LHCN-M2 (cell line): ENCODE results near the gene ZNF287. TPM values are rescaled to one million over a fixed set of nuclear protein-coding genes. Genes with fewer than 3 reads are reported as not detected.
"Not testable (repeated sequence)": the region's sequence is repeated elsewhere in the genome, so short reads cannot be mapped to it uniquely, and the experiment has no call there.

Experiments used
- DNase-seq: peaks from one replicate; pipeline ENCODE4 v3.0.0-alpha.2; 2012; ENCODE audit warnings: low read depth
- polyA plus RNA-seq: library from polyadenylated mRNA; unstranded; fragments of >200 nt; gene quantifications from one replicate; pipeline ENCODE4 v1.2.1, GENCODE V29; 2012; ENCODE audit warnings: missing spikeins
- total RNA-seq: library from RNA; depleted of rRNA; stranded (reverse); fragments of >200 nt; gene quantifications from 2 replicates; pipeline ENCODE4 v1.2.3, GENCODE V29; 2014; rRNA removed

ZNF287 gene
- total RNA-seq: 4.3 and 11.4 TPM in 2 replicates
- polyA plus RNA-seq: 4.8 TPM

DNA sequence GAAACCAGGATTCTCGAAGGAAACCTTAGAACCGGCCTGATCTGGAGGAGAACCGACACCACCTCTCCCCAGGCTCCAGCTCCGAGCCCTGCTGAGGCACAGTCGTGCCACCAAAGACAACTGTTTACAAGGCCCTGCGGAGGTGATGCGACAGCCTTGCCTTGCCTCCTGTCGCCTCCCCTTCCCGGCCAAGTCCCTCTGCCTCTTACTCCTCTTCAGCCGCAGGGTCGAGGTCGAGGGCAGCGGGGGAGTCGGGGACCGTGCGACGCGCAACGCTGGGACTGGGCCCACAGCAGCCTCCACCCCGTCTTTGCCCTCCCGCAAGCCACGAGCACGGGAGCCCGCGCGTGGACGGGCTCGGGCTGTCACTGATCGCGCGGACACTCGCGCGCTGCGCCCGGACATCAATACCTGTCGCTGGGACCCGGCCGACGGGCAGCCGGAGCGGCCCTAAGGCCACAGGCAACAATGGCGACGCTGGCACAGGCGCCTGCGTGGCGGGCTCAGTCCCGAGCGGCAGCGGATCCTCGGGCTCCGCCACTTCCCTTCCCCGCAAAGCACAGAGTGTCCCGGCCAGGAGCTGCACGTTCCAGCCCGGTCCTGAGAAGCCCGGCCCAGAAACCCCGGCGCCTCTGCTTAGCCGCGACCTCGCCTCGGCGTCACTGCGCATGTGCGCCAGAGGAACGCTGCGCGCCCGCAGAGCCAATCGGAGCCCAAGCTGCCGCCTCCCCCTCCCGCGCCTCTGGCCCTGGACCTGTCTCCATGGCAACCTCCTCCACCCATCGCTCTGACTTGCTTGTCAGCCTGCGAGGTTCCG is at the start of gene ZNF287:
TSS of gene ZNF287 (minus strand) at position 664 of the 817 bp plus-strand sequence. CDS start 1,473 bp downstream, outside the sequence.
- peak; percentile 77 for DNase-seq

DNA sequence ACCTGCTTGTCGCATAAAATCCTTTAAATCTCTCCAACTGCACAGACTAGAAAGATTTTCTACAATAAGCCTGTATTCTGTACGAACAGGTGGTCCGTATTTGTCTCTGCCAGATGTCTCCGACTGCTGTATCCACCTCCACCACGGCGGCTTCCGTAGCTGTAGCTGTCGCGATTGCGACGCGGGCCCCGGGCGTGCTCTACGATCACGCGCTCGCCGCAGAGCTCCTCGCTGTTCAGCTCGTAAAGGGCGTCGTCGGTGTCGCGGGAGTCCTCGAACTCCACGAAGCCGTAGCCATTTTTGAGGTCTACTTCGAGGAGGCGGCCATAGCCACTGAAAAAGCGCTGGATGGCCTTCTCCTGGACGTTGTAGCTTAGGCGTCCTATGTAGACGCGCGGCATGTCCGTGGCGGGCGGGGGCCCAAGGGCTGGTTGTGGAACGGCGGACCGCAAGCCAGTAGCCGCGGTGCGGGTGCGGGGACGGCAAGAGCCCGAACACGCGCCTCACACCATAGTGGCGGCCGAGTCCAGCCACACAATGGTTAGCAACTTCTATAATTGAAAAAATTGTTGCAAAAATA is 48.6 kb upstream of the ZNF287 start:
- no peak for DNase-seq

DNA sequence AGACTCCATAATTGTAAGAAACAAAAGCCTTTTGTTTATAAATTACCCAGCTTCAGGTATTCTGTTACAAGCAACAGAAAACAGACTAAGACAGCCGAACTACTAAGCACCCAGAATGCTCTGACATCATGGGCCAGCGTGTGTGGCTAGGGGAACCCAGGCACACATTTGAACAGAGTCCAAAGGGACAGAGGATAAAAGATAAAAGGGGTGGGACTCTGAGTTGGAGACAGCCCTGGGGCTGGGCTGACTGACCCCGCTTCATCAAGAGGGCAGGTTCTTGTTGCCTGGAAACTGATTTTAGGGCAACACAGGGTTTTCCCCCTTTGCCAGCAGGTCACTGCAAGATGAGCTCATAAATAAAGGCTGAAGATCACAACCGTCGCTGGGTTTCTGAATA is 30.5 kb upstream of the ZNF287 start:
- no peak for DNase-seq

DNA sequence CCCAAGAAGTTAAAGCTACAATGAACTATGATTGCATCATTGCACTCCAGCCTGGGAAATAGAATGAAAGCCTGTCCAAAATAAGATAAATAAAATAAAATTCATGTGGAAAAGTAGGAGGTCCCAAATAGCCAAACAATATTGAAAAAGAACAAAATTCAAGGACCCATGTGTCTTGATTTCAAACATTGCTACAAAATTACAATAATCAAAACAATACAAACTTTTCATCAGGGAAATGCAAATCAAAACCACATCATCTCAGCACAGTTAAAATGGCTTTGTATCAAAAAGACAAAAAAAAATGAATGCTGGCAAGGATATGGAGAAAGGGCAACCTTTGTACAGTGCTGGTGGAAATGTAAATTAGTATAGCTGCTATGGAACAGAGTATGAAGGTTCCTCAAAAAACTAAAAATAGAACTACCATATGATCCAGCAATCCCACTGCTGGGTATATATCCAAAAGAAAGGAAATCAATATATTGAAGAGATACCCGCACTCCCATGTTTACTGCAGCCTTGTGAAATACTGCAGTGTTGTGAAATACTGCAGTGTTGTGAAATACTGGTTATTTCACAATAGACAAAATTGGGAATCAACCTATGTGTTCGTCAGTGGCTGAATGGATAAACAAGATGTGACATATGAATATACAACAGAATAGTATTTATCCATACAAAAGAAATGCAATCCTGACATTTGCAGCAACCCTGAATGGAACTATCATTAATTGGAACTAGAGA is 24.5 kb upstream of the ZNF287 start:
- no peak for DNase-seq

DNA sequence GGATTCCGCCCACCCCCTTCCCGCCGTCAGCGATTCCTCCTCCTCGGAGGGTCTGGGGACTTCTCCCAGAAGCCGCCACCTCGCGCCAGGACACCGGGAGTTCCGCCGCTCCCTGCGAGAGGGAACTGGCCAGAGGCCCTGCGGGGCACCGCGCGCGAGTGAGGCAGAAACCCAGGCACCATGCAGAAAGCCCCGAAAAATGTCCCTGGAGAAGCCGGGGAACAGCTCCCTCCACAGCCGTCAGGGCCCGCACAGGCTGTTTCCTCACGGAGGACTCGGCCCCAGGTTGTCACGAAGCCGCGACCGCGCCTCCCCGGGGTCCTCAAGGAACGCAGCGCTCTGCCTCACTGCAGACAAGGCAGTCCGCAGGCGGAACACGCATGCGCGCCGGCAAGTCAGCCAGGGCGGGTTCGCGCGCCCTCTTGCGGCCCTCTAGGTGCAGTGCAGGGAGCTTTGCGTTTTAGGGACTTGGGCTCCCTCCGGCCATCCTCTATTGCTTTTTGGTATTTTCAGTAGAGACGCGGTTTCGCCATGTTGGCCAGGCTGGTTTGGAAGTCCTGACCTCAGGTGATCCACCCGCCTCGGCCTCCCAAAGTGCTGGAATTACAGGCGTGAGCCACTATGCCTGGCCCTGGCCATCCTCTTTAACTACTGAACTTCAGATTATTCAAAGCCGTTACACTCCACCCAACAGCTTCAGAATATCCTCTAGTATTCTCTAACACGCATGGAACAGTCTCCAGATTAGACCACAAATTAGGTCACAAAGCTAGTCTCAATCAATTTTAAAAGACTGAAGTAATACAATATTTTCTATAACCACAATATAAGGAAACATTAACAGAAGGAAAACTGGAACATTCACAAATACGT is 20.3 kb upstream of the ZNF287 start:
- DNase-seq: peak; percentile 77

DNA sequence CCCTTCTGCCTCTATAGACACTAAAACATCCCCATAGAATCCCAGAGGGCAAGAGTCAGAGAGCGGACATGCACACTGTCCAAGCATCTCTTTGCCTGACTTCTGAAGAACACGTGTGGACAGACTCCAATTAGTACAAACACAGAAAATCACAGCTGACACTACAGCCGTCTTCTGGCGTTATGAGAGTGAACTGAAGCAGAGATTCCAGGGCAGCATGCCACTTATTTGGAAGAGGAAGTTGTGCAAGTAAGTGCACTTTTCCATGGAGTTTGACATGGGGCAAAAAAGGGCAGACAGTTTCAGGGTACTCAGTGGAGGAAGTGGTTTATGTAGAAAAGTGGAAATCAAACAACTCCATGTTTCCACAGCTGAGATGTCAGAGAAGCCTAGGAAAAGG is 16.8 kb upstream of the ZNF287 start:
- no peak for DNase-seq

DNA sequence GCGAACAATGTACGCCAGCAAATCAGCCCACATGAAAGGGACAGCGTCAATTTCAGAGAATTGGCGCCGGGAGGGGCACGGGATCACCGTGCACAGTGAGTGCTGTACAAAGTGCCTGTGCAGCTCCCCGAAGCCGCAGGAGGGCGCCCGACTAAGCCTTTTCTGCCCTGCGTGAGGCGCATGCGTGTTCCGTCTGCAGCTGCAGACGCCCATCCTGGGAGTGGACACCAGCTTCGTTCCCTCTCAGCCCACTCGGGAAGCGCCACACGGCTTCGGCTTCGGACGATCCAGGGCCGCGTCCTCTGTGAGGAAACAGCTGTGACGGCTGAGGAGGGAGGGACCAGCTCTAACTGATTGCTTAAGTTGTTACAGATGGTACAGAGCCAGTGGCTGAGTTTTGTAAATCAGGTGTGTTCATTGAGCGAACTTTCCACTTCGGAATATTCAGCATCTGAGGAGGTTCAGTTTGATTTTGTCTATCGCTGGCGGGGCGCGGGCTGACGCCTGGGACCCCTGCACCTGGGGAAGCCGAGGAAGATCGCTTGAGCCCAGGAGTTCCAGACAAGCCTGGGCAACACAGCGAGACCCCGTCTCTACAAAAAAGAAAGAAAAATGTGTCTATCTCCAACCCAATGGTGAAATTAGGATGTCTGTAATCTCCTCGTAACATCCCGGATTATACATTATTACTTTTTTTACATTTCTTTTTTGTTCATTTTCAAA is 15.4 kb upstream of the ZNF287 start:
- peak; percentile 86 for DNase-seq

DNA sequence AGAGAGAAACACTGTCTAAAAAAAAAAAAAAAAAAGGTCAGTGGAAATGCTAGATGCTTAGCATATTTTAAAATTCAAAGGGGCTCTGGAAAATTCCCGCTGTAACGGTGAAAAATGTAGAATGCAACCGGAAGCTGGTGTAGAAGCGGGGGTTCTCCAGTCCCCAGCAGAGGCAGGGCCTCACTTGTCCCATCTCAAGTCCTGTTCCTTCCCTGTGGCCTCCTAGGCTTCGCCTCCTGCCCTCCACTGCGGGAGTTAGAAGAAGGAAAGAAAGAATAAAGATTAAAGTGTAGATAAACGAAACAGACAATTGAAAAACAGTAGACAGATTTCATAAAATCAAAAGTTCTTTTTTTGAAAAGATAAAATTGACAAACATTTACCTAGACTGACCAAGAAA is 14.8 kb upstream of the ZNF287 start:
- no peak for DNase-seq

DNA sequence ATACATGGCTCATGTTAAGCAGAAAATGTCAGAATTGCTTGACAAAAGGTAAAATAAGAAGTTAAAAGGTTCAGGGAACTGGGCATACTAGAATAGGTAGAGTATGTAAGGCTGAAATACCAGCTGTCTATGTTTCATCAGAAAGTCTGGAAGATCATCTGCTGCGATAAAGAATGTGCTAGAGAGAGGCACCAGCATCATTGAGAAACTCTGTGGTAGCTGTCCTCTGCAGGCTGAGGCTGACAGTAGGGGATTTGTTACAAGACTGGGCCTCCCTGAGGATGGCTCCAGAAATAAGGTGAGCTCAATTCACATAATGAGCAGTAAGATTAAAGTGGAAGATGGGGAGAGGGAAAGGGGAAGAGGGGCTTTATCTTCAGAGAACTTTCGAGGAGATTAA is 4.5 kb upstream of the ZNF287 start:
- DNase-seq: no peak

DNA sequence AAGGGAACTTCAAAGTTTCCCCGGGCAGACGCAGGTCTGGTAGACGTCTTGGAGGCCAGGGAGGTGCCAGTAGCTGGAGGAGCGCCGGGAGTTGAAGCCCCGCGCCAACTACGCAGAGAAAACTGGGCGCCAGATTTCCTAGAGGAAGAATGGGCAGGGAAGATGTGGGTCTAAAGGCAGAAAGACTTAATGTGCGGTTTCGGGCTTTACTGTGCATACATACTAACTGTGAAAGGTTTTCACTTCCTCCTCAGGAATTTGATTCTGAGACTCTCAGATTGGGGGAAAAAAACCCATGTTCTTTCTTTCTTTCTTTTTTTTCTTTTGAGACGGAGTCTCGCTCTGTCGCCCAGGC is 331 bp upstream of the ZNF287 start:
- DNase-seq: no peak

DNA sequence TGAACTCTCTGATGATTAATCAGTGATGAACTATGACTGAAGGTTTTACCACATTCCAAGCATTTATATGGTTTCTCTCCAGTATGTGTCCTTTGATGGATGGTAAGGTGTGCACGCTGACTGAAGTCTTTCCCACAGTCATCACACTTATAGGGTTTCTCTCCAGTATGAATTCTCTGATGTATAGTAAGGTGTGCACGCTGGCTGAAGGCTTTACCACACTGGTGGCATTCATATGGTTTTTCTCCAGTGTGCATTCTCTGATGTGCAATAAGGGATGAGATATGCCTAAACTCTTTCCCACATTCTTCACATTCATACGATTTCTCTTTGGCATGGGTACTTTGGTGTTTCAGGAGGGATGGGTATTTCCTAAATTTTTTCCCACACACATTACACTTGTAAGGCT is 16.4 kb downstream of the ZNF287 start:
- DNase-seq: no peak

DNA sequence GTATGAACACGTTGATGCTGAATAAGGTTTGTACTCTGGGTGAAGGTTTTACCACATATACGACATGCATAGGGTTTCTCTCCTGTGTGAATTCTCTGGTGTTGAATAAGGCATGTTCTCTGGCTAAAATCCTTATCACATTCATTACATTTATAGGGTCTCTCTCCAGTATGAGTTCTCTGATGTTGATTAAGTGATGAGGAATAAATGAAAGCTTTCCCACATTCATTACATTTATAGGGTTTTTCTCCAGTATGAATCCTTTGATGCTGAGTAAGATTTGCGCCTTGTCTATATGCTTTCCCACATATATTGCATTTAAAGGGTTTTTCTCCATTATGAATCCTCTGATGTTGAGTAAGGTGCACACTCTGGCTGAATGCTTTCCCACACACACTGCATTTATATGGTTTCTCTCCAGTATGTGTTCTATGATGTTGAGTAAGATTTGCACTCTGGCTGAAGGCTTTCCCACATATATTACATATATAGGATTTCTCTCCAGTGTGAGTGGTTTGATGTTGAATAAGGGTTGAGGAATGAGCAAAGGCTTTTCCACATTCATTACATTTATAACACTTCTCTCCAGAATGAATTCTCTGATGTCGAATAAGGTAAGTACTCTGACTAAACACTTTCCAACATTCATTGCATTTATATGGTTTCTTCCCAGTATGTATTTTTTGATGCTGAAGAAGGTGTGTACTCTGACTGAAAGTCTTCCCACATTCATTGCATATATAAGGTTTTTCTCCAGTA is 16.9 kb downstream of the ZNF287 start:
- no peak for DNase-seq

DNA sequence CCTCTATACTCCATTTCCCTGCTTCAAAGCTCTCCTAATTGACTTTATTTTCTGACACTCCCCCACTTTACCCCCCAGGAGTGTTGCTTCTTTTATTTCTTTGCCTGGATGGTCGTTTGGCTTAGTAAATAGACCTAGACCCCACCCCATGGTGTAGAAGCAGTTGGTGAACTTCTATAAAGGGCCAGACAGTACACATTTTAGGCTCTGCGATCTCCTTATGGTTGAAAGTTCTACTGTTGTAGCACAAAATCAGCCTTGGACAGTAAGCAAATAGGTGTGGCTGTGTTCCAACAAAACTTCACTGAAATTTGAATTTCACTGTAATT is 31.9 kb downstream of the ZNF287 start:
- DNase-seq: no peak

DNA sequence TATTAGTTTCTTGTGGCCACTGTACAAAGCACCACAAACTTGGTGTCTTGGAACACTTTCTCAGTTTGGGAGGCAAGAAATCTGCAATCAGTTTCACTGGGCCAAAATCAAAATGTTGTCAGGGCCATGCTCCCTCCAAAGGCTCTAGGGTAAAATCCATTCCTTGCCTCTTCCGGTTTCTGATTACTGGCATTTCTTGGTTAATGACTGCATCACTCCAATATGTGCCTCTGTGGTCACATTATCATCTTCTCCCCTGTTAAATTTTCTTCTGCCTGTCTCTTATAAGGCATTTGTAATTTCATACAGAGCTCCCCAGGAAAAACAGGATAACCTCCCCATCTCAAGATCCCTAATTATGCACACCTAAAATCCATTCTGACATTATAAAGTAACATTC is 34.8 kb downstream of the ZNF287 start:
- no peak for DNase-seq

DNA sequence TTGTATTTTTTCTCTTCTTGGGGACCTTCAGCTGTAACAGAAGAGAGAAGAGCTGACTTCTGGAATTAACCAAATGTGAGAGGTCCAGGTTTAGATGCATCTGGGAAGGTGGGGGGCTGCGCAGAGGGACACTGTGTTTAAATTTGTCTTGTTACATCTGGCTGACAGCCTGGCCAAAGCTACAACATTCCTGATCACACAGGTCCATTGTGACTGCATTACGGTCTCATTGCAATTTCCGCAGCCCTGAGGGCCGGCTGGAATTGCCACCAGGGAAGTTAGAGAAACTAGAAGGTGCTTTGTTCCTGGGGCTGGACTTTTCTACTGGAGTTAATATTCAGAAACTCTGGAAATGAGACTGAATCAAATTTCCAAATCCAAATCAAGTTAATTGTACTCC is 39.1 kb downstream of the ZNF287 start:
- no peak for DNase-seq

DNA sequence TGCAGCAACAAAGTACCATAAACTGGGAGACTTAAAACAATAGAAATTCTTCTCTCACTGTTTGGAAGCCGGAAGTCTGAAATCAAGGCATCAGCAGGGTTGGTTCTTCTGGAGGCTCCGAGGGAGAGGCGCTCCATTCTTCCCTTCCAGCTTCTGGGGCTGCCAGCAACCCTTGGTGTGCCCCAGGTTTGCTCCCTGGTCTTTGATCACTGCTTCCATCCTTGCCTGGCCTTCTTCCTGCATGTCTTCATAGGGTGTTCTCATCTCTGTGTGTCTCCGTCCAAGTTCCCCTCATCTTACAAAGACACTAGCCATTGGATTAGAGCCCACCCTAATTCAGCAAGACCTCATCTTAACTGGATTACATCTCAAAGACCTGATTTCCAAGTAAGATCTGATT is 41.7 kb downstream of the ZNF287 start:
- no peak for DNase-seq

DNA sequence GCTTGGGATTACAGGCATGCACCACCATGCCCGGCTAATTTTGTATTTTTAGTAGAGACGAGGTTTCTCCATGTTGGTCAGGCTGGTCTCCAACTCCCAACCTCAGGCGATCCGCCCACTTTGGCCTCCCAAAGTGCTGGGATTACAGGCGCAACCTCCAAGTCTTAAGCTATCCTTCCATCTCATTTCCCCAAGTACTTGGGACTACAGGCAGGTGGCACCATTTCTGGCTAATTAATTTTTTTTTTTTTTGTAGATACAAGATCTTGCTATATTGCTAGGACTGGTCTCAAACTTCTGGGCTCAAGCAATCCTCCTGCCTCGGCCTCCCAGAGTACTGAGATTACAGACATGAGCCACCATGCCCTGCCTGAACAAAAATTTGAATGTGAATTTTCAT is 43.4 kb downstream of the ZNF287 start:
- DNase-seq: not testable (repeated sequence)

DNA sequence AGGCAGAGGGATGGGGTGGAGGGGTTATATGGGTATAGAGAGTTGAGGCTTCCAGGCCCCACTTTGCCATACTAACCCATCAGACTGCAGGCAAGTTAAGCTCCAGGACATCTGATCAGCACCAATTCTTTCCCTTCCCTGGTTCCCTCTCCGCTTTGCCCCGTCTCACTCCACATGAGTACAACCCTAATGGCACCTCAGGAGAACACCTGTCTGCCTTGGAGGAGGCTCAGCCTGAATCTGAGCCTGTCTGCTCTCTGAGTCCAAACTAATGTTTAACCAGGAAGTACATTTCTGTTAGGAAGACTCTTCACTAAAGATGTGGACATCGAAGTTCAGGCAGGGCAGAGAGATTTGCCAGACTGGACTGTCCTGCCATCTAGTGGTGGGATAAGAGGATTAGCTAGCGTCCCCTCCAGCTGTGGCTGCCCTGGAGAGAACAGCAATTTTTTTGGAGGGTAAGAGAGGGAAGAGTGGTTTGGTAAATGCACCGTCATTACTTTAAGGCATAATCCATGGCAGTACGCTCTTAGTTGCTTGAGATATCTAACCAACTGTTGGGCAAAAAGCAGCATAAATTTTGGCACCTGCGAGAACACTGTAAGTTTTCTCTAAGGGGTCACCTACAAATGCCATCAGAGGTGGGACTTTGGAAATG is 47.8 kb downstream of the ZNF287 start:
- peak; percentile 84 for DNase-seq

DNA sequence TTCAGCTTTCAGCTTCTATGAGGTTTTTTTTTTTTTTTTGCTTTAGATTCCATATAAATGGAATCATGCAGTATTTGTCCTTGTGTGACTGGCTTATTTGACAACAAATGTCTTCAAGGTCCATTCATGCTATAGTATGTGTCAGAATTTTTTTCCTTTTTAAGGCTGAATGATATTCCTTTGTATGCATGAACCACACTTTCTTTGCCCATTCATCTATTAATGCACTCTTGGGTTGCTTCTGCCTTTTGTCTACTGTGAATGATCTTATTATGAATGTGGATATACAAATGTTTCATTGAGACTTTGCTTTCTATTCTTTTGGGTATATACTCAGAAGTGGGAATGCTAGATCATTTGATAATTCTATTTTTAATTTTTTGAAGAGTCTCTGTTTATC is 50.0 kb downstream of the ZNF287 start:
- no peak for DNase-seq

DNA sequence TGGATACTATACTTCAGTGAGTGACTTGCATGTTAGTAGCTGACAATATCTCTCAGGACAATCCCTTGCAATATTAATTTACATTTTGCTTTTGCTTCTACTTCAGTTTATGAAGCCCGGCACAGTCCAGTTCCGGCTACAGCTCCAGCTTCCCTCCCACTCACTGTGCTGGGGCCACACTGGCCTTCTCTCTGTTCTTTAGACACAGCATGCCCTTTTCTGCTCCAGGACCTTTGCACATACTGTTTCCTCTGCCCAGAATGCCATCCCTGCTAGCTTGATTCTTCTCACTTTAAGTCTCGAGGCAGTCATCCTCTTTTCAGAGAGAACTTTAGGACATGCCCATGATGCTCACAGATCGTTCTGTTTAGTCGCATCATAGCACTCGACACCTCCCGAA is 51.5 kb downstream of the ZNF287 start:
- no peak for DNase-seq
